Fibroblast of mammary gland (primary cell): ENCODE measurements around the gene STK36.
A peak's percentile ranks its signal among the peaks of the same experiment; 100 is the strongest.
"Not testable (repeated sequence)": the region's sequence is repeated elsewhere in the genome, so short reads cannot be mapped to it uniquely, and the experiment has no call there.

Experiments
- DNase-seq: peaks from one replicate; pipeline ENCODE4 v3.0.0-alpha.2; 2010; ENCODE audit warnings: low read depth
- H3K4me3 ChIP-seq: 2 replicates; pipeline ENCODE4 v1.5.1; 2011; ENCODE audit warnings: low read depth, mild to moderate bottlenecking, low read length, moderate library complexity; ENCODE audit not compliant: control insufficient read depth
- TF ChIP-seq, protein P1 (sequence below): conservative IDR thresholded peaks from 2 replicates; pipeline ENCODE4 v1.5.1; 2011; ENCODE audit warnings: low read depth, low read length, inconsistent platforms; ENCODE audit not compliant: control insufficient read depth, insufficient read depth

Gene STK36

DNA sequence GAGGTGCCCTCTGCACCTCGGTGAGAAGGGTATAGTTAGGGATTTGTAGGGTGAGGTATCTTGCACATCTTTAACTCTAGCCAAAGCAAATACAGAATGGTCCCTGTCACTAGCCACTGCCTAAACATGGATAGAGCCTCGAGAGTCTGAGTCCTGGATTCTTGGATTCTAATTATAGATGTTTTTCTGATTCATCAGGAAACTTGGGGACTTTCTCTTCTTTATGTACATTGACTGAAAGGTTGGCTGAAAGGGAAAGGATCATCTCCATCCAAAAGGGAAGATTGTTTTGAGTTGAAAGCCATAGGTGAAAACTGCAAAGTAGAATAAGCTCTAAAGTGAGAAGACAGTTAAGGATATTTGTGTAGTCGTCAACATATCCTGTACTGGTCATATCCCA, 8.2 kb downstream of the STK36 start:
- no peak for DNase-seq
- TF ChIP-seq, protein P1, sequence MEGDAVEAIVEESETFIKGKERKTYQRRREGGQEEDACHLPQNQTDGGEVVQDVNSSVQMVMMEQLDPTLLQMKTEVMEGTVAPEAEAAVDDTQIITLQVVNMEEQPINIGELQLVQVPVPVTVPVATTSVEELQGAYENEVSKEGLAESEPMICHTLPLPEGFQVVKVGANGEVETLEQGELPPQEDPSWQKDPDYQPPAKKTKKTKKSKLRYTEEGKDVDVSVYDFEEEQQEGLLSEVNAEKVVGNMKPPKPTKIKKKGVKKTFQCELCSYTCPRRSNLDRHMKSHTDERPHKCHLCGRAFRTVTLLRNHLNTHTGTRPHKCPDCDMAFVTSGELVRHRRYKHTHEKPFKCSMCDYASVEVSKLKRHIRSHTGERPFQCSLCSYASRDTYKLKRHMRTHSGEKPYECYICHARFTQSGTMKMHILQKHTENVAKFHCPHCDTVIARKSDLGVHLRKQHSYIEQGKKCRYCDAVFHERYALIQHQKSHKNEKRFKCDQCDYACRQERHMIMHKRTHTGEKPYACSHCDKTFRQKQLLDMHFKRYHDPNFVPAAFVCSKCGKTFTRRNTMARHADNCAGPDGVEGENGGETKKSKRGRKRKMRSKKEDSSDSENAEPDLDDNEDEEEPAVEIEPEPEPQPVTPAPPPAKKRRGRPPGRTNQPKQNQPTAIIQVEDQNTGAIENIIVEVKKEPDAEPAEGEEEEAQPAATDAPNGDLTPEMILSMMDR: no peak
- H3K4me3 ChIP-seq: no peak overlapping the region

DNA sequence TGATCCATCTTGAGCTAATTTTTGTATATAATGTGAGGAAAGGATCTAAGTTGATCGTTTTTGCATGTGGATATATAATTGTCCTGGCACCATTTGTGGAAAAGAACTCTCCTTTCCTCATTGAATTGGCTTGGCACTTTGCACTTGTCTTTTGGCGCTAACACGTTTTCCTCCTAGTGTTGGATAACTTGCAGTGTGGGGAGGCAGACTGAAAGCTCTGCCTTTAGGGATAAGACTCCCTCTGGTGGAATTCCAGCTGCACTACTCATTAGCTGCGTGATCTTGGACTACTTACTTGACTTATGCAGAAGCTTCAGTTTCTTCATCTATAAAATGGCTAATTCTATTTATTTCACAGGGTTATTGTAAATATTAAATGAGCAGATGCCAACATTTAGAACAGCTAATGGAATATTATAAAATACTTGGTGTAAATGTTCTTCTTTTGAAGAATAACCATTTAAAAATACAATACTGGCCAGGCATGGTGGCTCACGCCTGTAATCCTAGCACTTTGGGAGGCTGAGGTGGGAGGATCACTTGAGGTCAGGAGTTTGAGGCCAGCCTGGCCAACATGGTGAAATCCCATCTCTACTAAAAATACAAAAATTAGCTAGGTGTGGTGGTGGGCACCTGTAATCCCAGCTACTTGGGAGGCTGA, 15.6 kb downstream of the STK36 start:
- TF ChIP-seq, protein P1: peak; percentile 96
- not testable (repeated sequence) for H3K4me3 ChIP-seq
- DNase-seq: peak; percentile 82

DNA sequence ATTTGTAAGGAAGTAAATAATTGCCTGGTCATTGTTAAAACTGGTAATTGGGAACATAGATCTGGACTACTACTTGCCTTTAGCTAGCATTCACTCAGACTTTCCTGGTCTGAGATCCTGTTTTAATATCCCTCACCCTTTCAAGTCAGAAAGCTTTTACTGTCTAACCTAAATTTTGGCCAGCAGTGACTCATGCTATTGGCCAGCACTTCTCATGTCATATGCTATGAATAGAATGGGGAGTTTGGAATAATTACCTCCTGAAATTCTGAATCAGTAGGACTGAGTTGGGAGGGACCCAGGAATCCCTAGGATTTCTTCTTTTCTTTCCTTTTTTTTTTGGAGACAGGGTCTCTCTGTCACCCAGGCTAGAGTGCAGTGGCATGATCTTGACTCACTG, 19.3 kb downstream of the STK36 start:
- H3K4me3 ChIP-seq: no peak overlapping the region
- TF ChIP-seq, protein P1: no peak
- peak; percentile 69 for DNase-seq

DNA sequence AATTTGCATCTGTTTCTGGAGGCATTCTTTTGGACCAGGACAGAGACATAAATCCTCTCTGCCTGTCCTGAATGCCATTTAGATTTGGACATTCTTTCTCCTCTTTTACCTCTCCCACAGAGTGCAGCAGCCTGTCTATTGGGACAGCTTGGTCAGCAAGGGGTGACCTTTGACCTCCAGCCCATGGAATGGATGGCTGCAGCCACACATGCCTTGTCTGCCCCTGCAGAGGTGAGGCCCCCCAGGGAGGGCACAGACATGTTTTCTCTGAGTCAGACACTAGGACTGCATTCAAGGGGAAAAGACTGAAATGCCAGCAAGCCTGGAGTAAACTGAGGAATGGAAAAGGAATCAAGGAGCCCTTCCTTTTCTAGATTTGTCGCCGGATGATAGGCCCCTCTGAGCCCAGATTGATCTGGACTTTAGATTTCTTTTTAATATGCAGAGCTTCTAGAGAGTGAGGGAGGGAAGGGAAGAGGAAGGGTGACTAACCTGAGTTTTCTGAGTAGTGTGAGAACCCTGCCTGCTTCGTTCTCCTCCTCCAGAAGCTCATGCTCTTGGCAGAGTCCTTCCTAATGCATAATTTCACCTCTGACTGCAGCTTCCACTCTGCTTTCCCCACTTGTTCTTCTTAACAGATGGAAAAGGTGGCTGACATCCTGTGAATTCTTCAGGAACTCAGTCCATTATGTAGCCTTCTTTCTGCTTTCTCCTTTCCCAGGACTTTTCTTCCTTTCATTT, 22.7 kb downstream of the STK36 start:
- H3K4me3 ChIP-seq: no peak overlapping the region
- peak; percentile 28 for DNase-seq
- TF ChIP-seq, protein P1: no peak

DNA sequence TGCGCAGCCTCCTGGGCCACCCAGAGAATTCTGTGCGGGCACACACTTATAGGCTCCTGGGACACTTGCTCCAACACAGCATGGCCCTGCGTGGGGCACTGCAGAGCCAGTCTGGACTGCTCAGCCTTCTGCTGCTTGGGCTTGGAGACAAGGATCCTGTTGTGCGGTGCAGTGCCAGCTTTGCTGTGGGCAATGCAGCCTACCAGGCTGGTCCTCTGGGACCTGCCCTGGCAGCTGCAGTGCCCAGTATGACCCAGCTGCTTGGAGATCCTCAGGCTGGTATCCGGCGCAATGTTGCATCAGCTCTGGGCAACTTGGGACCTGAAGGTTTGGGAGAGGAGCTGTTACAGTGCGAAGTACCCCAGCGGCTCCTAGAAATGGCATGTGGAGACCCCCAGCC, 27.0 kb downstream of the STK36 start:
- TF ChIP-seq, protein P1: no peak
- DNase-seq: no peak
- no peak overlapping the region for H3K4me3 ChIP-seq

DNA sequence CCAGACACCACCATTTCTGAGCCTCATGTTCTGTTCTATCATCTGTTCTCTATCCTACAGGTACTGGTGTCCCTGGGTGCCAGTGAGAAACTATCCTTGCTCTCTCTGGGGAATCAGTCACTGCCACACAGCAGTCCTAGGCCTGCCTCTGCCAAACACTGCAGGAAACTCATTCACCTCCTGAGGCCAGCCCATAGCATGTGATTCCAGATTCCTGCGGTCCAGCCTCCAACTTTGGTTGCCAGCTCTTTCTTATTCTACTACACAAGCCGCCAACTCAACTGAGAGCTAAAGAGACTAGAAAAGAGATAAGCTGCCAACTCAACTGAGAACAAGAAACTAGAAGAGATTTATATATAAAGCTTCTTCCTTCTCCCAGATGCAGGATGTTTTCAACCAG, 29.9 kb downstream of the STK36 start:
- DNase-seq: peak; percentile 28
- TF ChIP-seq, protein P1: no peak
- H3K4me3 ChIP-seq: no peak overlapping the region
